ENCODE measurements around the gene GLG1.
"Not testable (repeated sequence)": the region's sequence is repeated elsewhere in the genome, so short reads cannot be mapped to it uniquely, and the experiment has no call there.

GLG1 gene

GRCh38 chr16:74468807-74469525 lies 137.9 kb downstream of the GLG1 start:
- no peak for DNase-seq

GRCh38 chr16:74466872-74467271 lies 140.0 kb downstream of the GLG1 start:
- no peak for DNase-seq

GRCh38 chr16:74465851-74466685 lies 140.8 kb downstream of the GLG1 start:
- DNase-seq, result no peak

GRCh38 chr16:74465281-74465680 lies 141.6 kb downstream of the GLG1 start:
- no peak for DNase-seq

GRCh38 chr16:74463888-74464287 lies 143.0 kb downstream of the GLG1 start:
- DNase-seq, result no peak

- DNase-seq, result no peak
These were observed 144.6 kb downstream of the GLG1 start for GRCh38 chr16:74462361-74462760.

GRCh38 chr16:74461826-74462225 lies 145.1 kb downstream of the GLG1 start:
- no peak for DNase-seq

- DNase-seq, result no peak
These were observed 146.4 kb downstream of the GLG1 start for GRCh38 chr16:74460542-74460941.

GRCh38 chr16:74456290-74456625 lies 150.7 kb downstream of the GLG1 start:
- no peak for DNase-seq

- DNase-seq, result no peak
These were observed 151.2 kb downstream of the GLG1 start for GRCh38 chr16:74455619-74456289.

GRCh38 chr16:74455213-74455612 lies 151.7 kb downstream of the GLG1 start:
- DNase-seq, result no peak

- no peak for DNase-seq
These were observed 154.8 kb downstream of the GLG1 start for GRCh38 chr16:74451951-74452758.

- DNase-seq, result no peak
These were observed 155.8 kb downstream of the GLG1 start for GRCh38 chr16:74450967-74451760.

GRCh38 chr16:74450236-74450635 lies 156.7 kb downstream of the GLG1 start:
- no peak for DNase-seq

- peak; percentile 68 for DNase-seq
These were observed 157.4 kb downstream of the GLG1 start for GRCh38 chr16:74449470-74449869.

GRCh38 chr16:74448990-74449389 lies 157.9 kb downstream of the GLG1 start:
- DNase-seq, result peak; percentile 74

GRCh38 chr16:74447578-74447977 lies 159.3 kb downstream of the GLG1 start:
- no peak for DNase-seq

- DNase-seq, result no peak
These were observed 160.0 kb downstream of the GLG1 start for GRCh38 chr16:74446866-74447265.

GRCh38 chr16:74443624-74444346 lies 163.1 kb downstream of the GLG1 start:
- not testable (repeated sequence) for DNase-seq

GRCh38 chr16:74439685-74440084 lies 167.2 kb downstream of the GLG1 start:
- DNase-seq, result no peak

GRCh38 chr16:74438492-74438979 lies 168.4 kb downstream of the GLG1 start:
- DNase-seq, result no peak

All from islet precursor cell (in vitro differentiated cells).